Measurements from ENCODE around the gene FSTL1. TPM values are rescaled to one million over a fixed set of nuclear protein-coding genes. Genes with fewer than 3 reads are reported as not detected.

FSTL1 gene
- total and polyA plus RNA-seq, 2 of the 8 experiments (the other 6 are each of a cell fraction or from before 2014, with no cell fraction given) = 158 to 516 TPM

- TF ChIP-seq CREB1 (IDR thresholded peaks at IDR 0.05) (no peak), MAFK (IDR thresholded peaks at IDR 0.05; ENCODE audit: low read depth, low read length) (no peak), SRF (IDR thresholded peaks at IDR 0.05; ENCODE audit: low read depth, low read length) (no peak), CEBPB (IDR thresholded peaks at IDR 0.05; ENCODE audit: low read depth, low read length) (no peak), SUZ12 (IDR thresholded peaks at IDR 0.05; ENCODE audit: low read length) (no peak), TAF1 (IDR thresholded peaks at IDR 0.05; ENCODE audit: low read depth, low read length) (peak; percentile 93), NRF1 (IDR thresholded peaks at IDR 0.05; ENCODE audit: low read depth, low read length) (no peak), SIRT6 (IDR thresholded peaks at IDR 0.05; ENCODE audit: low read length) (no peak), BACH1 (IDR thresholded peaks at IDR 0.05; ENCODE audit: low read length) (no peak), BCL11A (IDR thresholded peaks at IDR 0.05; ENCODE audit: low read depth in 2 of 2, low read length in 2 of 2) (no peak), RNF2 (IDR thresholded peaks at IDR 0.05; ENCODE audit: borderline replicate concordance, low read depth, low read length, missing control alignments, poor library complexity, severe bottlenecking) (no peak), HDAC2 (IDR thresholded peaks at IDR 0.05; ENCODE audit: borderline replicate concordance in 1 of 2, low read depth in 2 of 2, low read length in 2 of 2) (no peak), CTBP2 (IDR thresholded peaks at IDR 0.05; ENCODE audit: borderline replicate concordance, insufficient read depth, insufficient read length, low read length) (peak; percentile 43), HDAC6 (IDR thresholded peaks at IDR 0.05; ENCODE audit: low read depth, low read length) (no peak), RAD21 (IDR thresholded peaks at IDR 0.05 in 1 of 2, conservative IDR thresholded peaks at IDR 0.05 in 1 of 2; ENCODE audit: low read depth in 2 of 2, low read length in 2 of 2) (no peak), SIN3A (conservative IDR thresholded peaks at IDR 0.05 in 1 of 2, IDR thresholded peaks at IDR 0.05 in 1 of 2; ENCODE audit: low read depth in 1 of 2, low read length in 2 of 2) (no peak; a peak in 1 of 4 replicates), SAP30 (IDR thresholded peaks at IDR 0.05; ENCODE audit: insufficient read depth, insufficient replicate concordance, low read length) (no peak), POLR2A (IDR thresholded peaks at IDR 0.05; ENCODE audit: control extremely low read depth in 1 of 2, low read depth in 2 of 2, low read length in 2 of 2) (peak; percentile 71 to 93; a peak in 2 of 3 replicates), ATF3 (IDR thresholded peaks at IDR 0.05; ENCODE audit: insufficient read depth, low read depth, low read length) (no peak), KDM1A (IDR thresholded peaks at IDR 0.05; ENCODE audit: borderline replicate concordance, low read length) (no peak), ZNF274 (IDR thresholded peaks at IDR 0.05; ENCODE audit: borderline replicate concordance, extremely low read depth, low read length) (no peak)
Measured at GRCh38 chr3:120450600-120451271, at the start of gene FSTL1 (continued).
